ENCODE results near the gene TBC1D9. TPM values are rescaled to one million over a fixed set of nuclear protein-coding genes. Genes with fewer than 3 reads are reported as not detected.

The TBC1D9 gene
- total RNA-seq, 1 experiment from 2014 or later: 9.5 TPM

GRCh38 chr4:140736669-140737343 lies 19.4 kb downstream of the TBC1D9 start:
- no peaks in the 10 kb centered on the region for H3K9me2 ChIP-seq (ENCODE audit: insufficient read depth)
- H3K27ac ChIP-seq (ENCODE audit: low read depth, low read length): no peak overlapping the region
- POLR2A ChIA-PET: interaction anchor here (1.2 kb wide), 1 partner anchor 19 kb away, joined by 3 read pairs; the partner anchor contains the start of gene TBC1D9
- no peaks in the 10 kb centered on the region for H3K79me2 ChIP-seq (ENCODE audit: insufficient read depth, low read length)
- no peaks in the 10 kb centered on the region for H3K4me1 ChIP-seq (ENCODE audit: control insufficient read depth in 1 of 2, insufficient read depth in 2 of 2, low read length in 2 of 2)
- no peaks in the 10 kb centered on the region for H3K9me3 ChIP-seq (ENCODE audit: control insufficient read depth in 1 of 2, insufficient read depth in 1 of 2, low read depth in 1 of 2, low read length in 2 of 2)
- TF ChIP-seq POLR2AphosphoS5 (IDR thresholded peaks at IDR 0.05; ENCODE audit: low read depth, low read length) (no peak), CEBPB (IDR thresholded peaks at IDR 0.05; ENCODE audit: low read depth) (no peak), EZH2phosphoT487 (IDR thresholded peaks at IDR 0.05; ENCODE audit: borderline replicate concordance) (no peak), SRF (IDR thresholded peaks at IDR 0.05; ENCODE audit: low read depth) (no peak), ZNF274 (IDR thresholded peaks at IDR 0.05; ENCODE audit: low read depth, low read length) (no peak), CBX3 (IDR thresholded peaks at IDR 0.05; ENCODE audit: low read depth) (no peak), EGR1 (IDR thresholded peaks at IDR 0.05; ENCODE audit: low read depth) (no peak), SP1 (IDR thresholded peaks at IDR 0.05; ENCODE audit: low read depth) (no peak), REST (IDR thresholded peaks at IDR 0.05; ENCODE audit: low read depth) (no peak)
- ATAC-seq (no peak), DNase-seq (ENCODE audit: low read depth, low spot score) (no peak)
- H4K20me1 ChIP-seq (ENCODE audit: insufficient read depth): no peaks in the 10 kb centered on the region
- H3K9ac ChIP-seq (ENCODE audit: low read length): no peak overlapping the region
- no peak overlapping the region for H3K4me3 ChIP-seq (replicated peaks in 1 of 2; ENCODE audit: low read depth in 1 of 2, low read length in 2 of 2)
- BruUV-seq (replicated peaks): no TSS peak
- CTCF ChIA-PET: no interaction called here
- H3K4me2 ChIP-seq (ENCODE audit: low read length): no peak overlapping the region
- no peak overlapping the region for H2AFZ ChIP-seq (ENCODE audit: low read depth, low read length, poor library complexity, severe bottlenecking)
- no peaks in the 10 kb centered on the region for H3K36me3 ChIP-seq (ENCODE audit: control insufficient read depth in 1 of 2, insufficient read depth in 2 of 2, low read length in 2 of 2)
- intact Hi-C loops (cut with micrococcal nuclease): no loop called here
- no peaks in the 10 kb centered on the region for H3K27me3 ChIP-seq (ENCODE audit: insufficient read depth, low read length)
- RAD21 ChIA-PET (ENCODE audit: low non-redundant PET in 1 of 2, low total read pairs in 2 of 2, uncharacterized antibody in 2 of 2, unreplicated experiment in 2 of 2): no interaction called here
